Measurements from ENCODE around the gene NKAIN2. TPM values are rescaled to one million over a fixed set of nuclear protein-coding genes. Genes with fewer than 3 reads are reported as not detected.

Gene NKAIN2
- polyA plus RNA-seq, 1 donor (not counting 4 experiments of a cell fraction or from before 2014, with no cell fraction given) = 0.13 TPM

- FAIRE-seq (no peak), DNase-seq (ENCODE audit: low read depth, low spot score) (no peak)
- no peaks in the 10 kb centered on the region for H3K79me2 ChIP-seq (ENCODE audit: control insufficient read depth, insufficient read depth, low read length)
- dilution Hi-C loops (cut with MboI; ENCODE audit: extremely low pct_ligation_motif_present, low sequenced_read_pairs) = no loop called here
- H3K27me3 ChIP-seq (ENCODE audit: control insufficient read depth, extremely low read depth, insufficient read depth, low read length) = no peaks in the 10 kb centered on the region
- H3K4me2 ChIP-seq (ENCODE audit: control insufficient read depth, extremely low read depth, insufficient read depth, low read depth, low read length) = no peak overlapping the region
- H3K36me3 ChIP-seq (ENCODE audit: control insufficient read depth in 2 of 2, extremely low read depth in 1 of 2, insufficient read depth in 2 of 2, low read length in 2 of 2) = no peaks in the 10 kb centered on the region
- no peak overlapping the region for H3K27ac ChIP-seq (ENCODE audit: control insufficient read depth, insufficient read depth, low read length)
- TF ChIP-seq CTCF (optimal IDR thresholded peaks at IDR 0.05 in 1 of 3, IDR thresholded peaks at IDR 0.05 in 1 of 3, conservative IDR thresholded peaks at IDR 0.05 in 1 of 3; ENCODE audit: extremely low read depth in 1 of 3, insufficient read depth in 2 of 3, low read length in 3 of 3) = no peak
- TF ChIP-seq EZH2 (IDR thresholded peaks at IDR 0.05; ENCODE audit: low read length) = no peak
- no peaks in the 10 kb centered on the region for H3K9me3 ChIP-seq (ENCODE audit: control insufficient read depth, low read depth, low read length)
- H3K4me1 ChIP-seq (ENCODE audit: control insufficient read depth, extremely low read depth, insufficient read depth, low read length) = no peaks in the 10 kb centered on the region
- no peaks in the 10 kb centered on the region for H4K20me1 ChIP-seq (ENCODE audit: control insufficient read depth, extremely low read depth, insufficient read depth, low read length)
- no peak overlapping the region for H2AFZ ChIP-seq (ENCODE audit: control insufficient read depth, low read length)
- H3K9ac ChIP-seq (ENCODE audit: control insufficient read depth, extremely low read depth, insufficient read depth, low read length) = no peak overlapping the region
- no peaks in the 10 kb centered on the region for H3K9me1 ChIP-seq (ENCODE audit: control insufficient read depth, extremely low read depth, insufficient read depth, low read length)
- H3K4me3 ChIP-seq (ENCODE audit: control insufficient read depth in 2 of 3, extremely low read depth in 1 of 3, insufficient read depth in 2 of 3, low read depth in 1 of 3, low read length in 3 of 3) = no peak overlapping the region
Observed at GRCh38 chr6:124783344-124783743, 979.7 kb downstream of the NKAIN2 start.

DNA sequence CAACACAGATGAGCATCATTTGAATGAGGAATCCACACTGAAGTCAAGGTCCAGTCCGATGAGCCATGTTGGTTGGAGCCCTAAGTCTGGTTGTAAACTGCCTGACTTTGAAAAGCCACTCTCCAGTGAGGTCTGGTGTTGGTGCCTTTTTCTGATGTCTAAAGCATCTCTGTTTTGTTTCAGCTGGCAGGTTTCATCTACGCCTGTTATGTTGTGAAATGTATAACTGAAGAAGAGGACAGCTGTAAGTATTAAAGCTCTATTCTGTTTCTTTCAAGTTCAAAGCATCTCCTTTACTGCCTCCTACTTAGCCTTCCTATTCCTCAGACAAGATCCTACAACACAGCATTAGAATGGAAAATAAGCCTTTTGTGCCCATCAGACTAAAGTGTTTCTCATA, 987.5 kb downstream of the NKAIN2 start:
- FAIRE-seq (no peak), DNase-seq (ENCODE audit: low read depth, low spot score) (no peak)
- Histone ChIP-seq H3K79me2 (ENCODE audit: control insufficient read depth, insufficient read depth, low read length) (no peaks in the 10 kb centered on the region), H4K20me1 (ENCODE audit: control insufficient read depth, extremely low read depth, insufficient read depth, low read length) (no peaks in the 10 kb centered on the region), H3K27me3 (ENCODE audit: control insufficient read depth, extremely low read depth, insufficient read depth, low read length) (no peaks in the 10 kb centered on the region), H3K4me1 (ENCODE audit: control insufficient read depth, extremely low read depth, insufficient read depth, low read length) (peaks cover 10% of the 10 kb centered on the region), H3K9me3 (ENCODE audit: control insufficient read depth, low read depth, low read length) (no peaks in the 10 kb centered on the region), H3K9ac (ENCODE audit: control insufficient read depth, extremely low read depth, insufficient read depth, low read length) (no peak overlapping the region), H3K27ac (ENCODE audit: control insufficient read depth, insufficient read depth, low read length) (no peak overlapping the region), H3K36me3 (ENCODE audit: control insufficient read depth in 2 of 2, extremely low read depth in 1 of 2, insufficient read depth in 2 of 2, low read length in 2 of 2) (no peaks in the 10 kb centered on the region), H2AFZ (ENCODE audit: control insufficient read depth, low read length) (no peak overlapping the region), H3K4me3 (ENCODE audit: control insufficient read depth in 2 of 3, extremely low read depth in 1 of 3, insufficient read depth in 2 of 3, low read depth in 1 of 3, low read length in 3 of 3) (no peak overlapping the region), H3K4me2 (ENCODE audit: control insufficient read depth, extremely low read depth, insufficient read depth, low read depth, low read length) (no peak overlapping the region), H3K9me1 (ENCODE audit: control insufficient read depth, extremely low read depth, insufficient read depth, low read length) (no peaks in the 10 kb centered on the region)
- TF ChIP-seq CTCF (optimal IDR thresholded peaks at IDR 0.05 in 1 of 3, IDR thresholded peaks at IDR 0.05 in 1 of 3, conservative IDR thresholded peaks at IDR 0.05 in 1 of 3; ENCODE audit: extremely low read depth in 1 of 3, insufficient read depth in 2 of 3, low read length in 3 of 3) (no peak), EZH2 (IDR thresholded peaks at IDR 0.05; ENCODE audit: low read length) (no peak)
- dilution Hi-C loops (cut with MboI; ENCODE audit: extremely low pct_ligation_motif_present, low sequenced_read_pairs) = no loop called here
